OCI-LY1 (cell line): ENCODE data around the gene PDE3A.

Source experiments
- CTCF ChIP-seq: fragments of 200-600 bp; sonication (generic), shearing (Covaris generic); IDR thresholded peaks from 2 replicates; pipeline ENCODE4 v1.5.1; 2017; ENCODE audit warnings: mild to moderate bottlenecking, antibody characterized with exemption, low read length, moderate library complexity, mixed read lengths
- EZH2 ChIP-seq: fragments of 200-600 bp; sonication (generic), shearing (Covaris generic); IDR thresholded peaks from 2 replicates; pipeline ENCODE4 v1.8.0; 2017; ENCODE audit warnings: borderline replicate concordance, mixed run types, mild to moderate bottlenecking, antibody characterized with exemption, low read length, moderate library complexity, mixed read lengths

GRCh38 chr12:20364501-20364900, 3.8 kb upstream of the PDE3A start:
- TF ChIP-seq CTCF (no peak), EZH2 (no peak)
